ENCODE measurements around the gene KCNJ18.
"Not testable (repeated sequence)": the region's sequence is repeated elsewhere in the genome, so short reads cannot be mapped to it uniquely, and the experiment has no call there.

The KCNJ18 gene

GRCh38 chr17:21691883-21692703 is at the start of gene KCNJ18:
KCNJ18 (plus strand) TSS chr17:21692523; CDS start chr17:21702787, 10,264 bp downstream.
- not testable (repeated sequence) for DNase-seq

- not testable (repeated sequence) for DNase-seq
These were observed 44.2 kb upstream of the KCNJ18 start for GRCh38 chr17:21648125-21648524.

DNA sequence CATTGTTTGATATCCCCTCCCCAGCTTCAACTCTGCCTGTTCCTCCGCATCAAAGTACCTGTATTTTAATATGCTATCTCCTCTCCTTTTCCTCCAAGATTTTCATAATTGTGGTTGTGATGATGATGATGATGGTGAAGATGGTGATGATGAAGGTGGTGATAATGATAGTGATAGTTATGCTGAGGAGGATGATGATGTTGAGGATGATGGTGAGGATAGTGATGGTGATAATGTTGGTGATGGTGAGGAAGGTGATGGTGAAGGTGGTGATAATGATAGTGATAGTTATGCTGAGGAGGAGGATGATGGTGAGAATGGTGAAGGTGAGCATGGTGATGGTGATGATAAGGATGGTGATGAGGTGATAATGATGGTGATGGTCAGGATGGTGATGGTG is 42.3 kb upstream of the KCNJ18 start:
- DNase-seq, result not testable (repeated sequence)

- DNase-seq, result not testable (repeated sequence)
These were observed 40.3 kb upstream of the KCNJ18 start for GRCh38 chr17:21652049-21652448.

DNA sequence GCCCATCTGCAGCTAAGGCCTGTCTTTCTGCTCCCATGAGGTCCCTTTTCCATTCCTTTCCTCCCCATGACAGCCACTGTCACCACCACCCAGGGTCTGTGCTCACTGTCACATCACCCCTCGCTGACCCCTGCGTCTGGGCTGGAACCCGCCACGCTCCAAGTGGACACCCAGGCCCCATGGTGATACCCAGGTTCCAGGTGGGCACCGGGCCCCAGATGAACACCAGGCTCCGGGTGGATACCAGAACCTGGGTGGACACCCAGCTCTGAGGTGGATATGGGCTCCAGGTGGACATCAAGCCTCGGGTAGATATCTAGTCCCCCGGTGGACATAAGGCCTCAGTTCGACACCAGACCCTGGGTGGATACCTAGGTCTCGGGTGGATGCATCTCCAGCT is 39.1 kb upstream of the KCNJ18 start:
- DNase-seq, result not testable (repeated sequence)

DNA sequence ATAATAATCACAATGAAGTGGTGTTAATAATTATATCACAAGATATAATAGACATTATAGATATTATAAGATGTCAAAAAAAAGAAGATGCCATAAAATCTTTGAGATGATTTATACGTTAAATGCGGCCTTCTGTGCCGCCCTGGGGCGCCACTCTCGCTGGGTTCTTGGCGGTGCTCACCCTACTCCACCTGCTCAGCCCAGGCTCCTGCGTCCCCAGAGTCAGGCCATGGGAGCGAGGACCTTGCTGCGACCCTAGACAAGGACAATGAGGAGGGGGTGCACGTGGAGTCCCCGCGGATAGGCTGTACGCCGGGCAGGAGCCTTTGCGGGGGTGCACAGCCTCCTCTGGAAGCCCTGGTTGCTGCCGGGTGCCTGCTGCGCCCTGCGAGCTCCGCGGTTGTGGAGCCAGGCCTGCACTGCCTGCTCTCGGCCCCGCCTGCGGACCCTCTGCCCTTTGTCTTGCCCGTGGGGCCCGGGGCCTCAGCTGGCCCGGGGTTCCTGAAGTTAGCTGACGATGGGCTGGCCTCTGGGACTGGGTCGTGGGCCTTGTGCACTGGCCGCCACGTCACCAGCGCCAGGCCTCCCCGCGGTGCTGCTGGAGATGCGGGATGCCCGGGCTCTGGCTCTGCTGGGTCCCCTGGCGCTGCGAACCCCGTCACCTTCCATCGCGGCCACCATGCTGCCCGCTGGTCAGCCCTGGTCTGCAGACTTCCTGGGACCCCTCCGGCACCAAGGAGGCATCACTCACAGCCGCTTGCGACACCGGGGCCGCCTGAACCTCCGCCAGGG is 35.6 kb upstream of the KCNJ18 start:
- not testable (repeated sequence) for DNase-seq

DNA sequence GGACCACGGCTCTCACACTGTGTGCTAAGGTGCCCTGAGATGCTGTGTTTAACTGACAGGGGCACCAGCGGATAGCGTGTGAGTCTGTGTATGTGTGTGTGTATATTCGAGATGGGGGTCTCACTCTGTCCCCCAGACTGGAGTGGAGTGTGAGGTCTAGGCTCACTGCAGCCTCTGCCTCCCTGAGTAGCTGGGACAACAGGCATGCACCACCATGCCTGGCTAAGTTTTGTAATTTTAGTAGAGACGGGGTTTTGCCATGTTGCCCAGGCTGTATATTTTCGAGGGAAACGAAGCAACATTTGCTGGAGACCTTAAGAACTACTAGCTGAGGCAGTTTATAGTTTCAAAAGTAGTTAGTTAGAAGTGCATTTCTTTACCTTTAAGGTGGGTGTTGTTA is 32.7 kb upstream of the KCNJ18 start:
- DNase-seq, result not testable (repeated sequence)

DNA sequence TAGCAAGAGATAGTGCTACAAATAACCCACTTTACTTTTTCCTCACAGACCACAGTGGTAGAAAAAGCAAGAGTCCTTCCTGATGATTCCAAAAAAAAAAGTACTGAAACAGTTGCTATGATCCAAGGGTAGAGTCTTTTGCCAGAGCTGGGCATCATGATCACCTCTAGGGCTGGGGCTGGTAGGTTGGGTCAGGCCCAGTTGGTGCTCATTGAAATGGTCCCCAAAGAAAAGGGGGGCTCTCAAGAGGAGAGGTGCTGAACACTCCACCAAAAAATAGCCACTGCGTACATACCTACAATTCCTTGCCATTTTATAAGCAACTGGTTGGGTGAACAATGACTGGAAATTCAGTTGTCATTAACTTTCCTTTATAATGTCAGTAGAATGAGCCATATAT is 30.9 kb upstream of the KCNJ18 start:
- not testable (repeated sequence) for DNase-seq

- DNase-seq, result not testable (repeated sequence)
These were observed 29.2 kb upstream of the KCNJ18 start for GRCh38 chr17:21663166-21663565.

- not testable (repeated sequence) for DNase-seq
These were observed 28.5 kb upstream of the KCNJ18 start for GRCh38 chr17:21663614-21664474.

DNA sequence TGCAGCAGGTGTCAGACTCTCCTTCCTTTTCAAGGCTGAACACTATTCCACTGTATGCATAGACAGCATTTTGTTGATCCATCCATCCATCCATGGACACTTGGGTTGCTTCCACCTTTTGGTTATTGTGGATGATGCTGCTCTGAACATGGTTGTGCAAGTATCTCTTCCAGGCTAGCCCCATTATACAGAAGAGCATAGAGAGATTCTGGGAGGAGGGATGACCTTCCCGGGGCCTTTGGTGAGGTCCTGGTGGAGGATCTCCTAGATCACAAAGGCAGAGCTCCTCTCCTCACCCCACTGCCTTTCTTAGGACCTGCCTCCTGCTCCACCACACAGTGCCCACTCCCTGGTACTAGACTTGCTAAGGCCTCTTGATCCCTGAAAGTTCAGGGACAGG is 27.2 kb upstream of the KCNJ18 start:
- not testable (repeated sequence) for DNase-seq

DNA sequence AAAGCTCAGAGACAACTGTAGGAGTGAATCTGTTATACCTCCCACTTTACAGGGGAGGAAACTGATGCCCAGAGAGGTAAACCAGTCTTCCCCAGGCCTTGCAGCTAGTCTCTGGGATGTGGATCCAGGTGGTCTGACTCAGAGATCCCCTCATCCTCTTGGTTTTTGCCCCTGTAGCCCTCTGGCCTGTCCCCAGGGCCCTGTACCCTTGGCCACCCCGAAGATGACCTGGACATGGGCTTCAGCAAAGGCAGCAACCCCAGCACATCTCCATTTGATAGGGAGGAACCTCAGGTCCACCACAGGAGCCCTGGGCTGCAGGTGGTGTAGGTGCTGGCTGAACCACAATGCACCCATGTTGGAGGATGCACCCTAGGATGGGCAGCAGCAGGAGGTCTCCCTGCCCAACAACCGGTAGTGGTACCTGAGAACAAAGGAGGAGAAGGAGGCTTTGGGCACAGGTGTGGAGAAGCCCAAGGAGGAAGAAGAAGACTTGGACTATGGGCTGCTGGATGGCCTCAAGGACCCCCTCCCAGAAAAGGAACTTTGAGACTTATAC is 26.3 kb upstream of the KCNJ18 start:
- DNase-seq, result not testable (repeated sequence)

DNA sequence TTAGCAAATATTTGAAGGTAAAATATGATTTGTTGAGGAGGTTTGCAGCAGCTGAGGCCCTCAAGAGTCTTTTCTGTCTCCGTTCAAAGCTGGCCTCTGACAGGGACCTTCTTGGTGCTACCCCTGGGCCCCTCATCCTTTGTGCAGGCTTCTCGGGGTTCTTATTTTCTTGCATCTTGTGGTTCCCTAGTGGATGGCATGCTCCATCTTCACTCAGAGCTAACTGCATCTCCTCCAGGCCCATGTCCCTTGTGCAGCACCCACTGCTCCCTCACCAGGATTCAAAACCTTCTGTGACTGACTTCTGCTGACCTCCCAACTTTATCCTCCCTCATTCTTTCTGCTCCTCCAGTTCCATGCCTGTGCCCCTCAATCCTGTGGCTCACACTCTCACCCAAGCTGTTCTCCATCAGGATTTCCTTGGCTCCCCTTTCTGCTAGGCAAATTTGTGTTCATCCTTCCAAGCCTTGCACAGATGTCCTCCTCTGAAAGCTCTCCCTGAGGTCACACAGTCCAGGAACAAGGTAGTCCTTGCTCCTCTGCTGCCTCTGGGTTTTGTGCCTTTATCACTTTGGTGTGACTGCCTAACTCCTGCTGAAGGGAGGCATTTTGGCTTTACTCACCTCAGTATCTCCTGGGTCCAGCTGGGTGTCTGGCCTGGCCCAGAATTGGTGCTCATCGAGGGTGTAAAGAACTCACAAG is 25.5 kb upstream of the KCNJ18 start:
- DNase-seq, result not testable (repeated sequence)

- not testable (repeated sequence) for DNase-seq
These were observed 24.8 kb upstream of the KCNJ18 start for GRCh38 chr17:21667413-21668117.

DNA sequence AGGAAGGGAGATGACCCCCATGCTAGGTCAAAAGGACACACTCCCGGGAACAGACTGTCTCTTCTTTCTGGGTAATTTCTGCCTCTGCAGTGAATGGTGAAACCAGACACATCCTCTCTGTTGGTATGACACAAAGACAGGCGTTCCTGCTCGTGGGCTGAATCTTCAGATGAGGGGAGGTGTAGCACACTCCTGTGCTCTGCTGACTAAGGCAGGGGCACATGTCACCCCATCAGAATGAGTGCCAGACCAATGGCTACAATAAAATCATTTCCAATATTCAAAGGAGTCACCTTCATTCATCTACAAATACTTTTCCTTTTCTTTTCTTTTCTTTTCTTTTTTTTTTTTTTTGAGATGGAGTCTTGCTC is 24.2 kb upstream of the KCNJ18 start:
- not testable (repeated sequence) for DNase-seq

- DNase-seq, result not testable (repeated sequence)
These were observed 23.4 kb upstream of the KCNJ18 start for GRCh38 chr17:21668746-21669508.

DNA sequence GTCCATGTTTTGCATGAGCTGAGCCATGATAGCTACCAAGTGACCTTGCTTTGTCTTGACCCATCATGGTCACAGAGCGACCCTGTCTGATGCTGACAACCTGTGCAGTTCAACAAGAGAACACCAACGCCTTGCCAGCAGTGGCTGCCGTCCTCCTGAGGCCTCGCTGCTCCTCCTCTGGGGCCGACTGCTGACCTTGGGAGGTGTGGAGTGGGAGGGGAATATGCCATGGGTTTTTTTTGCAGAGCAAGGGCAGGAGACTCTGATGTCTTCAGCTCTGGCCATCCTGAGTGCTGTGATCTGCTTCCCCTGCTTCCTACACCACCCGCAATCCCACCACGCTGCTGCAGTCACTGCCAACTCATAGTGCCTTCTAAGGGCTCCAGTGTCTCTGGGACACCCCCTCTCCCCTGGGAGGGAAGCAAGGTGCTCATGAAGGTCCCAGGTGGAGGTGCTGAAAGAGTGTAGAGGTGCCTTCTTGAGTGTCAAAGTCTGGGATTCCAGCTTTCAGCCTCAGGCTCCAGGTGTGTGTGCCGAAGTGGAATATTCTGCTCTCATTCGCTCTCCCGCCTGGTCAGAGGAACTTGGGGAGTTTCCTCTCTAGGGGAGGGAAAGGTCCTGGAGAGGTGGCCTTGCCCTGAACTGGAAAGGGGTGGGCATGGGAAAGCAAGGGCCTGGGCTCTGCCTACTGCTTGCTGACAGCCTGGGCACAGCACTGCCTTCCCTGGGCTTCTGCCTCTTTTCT is 22.5 kb upstream of the KCNJ18 start:
- DNase-seq, result not testable (repeated sequence)

DNA sequence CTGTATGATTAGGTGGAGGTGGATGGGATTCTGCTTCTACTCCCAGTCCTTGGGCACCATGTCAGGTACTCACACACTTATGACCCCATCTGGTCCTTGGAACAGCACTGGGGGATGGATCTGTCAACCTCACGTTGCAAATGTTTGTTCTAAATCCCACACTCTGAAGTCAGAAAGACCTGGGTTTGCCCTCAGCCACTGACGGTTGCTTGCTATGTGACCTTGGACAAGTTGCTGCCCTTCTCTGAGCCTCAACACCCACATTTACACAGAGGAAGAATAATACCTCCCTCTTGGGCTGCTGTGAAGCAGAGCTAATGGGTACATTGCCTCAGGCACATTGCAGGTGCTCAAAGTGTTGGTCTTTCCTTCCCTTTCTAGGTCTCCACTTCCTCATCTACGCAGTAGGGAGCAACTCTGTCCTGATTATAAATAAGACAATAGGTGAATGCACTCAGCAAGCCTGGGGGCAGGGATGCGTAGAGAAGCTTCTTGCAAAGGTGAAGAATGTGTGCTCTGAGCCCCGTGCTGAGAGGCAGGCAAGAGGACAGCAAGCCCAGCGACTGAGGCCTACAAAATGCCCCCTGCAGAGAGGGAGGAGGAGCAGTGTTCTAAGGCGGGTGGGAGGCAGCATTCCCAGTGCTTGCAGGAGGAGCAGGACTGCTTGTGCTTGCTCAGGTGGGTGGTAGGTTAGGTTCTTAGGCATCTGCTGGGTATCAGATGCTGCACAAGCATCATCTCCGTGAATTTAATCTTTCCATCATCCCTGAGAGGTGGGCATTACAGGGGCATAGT is 21.8 kb upstream of the KCNJ18 start:
- not testable (repeated sequence) for DNase-seq

DNA sequence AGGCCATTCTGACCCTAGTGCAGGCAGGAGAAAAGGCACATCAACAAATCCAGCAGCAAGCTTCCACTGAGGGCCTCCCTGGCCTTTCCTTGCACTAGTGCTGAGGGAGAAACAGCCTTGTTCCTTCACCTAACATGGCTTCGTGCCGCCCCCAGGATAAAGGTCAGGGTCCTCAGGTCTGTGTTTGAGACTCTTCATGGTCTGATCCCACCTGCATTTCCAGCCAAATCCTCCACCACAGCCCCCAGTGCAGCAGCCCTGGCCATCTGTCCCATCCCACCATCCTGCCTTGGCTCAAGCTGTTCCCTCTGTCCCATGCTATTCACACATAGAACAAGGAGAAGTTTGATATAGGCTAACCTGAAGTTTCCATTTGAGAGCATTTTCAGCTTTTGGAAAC is 20.9 kb upstream of the KCNJ18 start:
- DNase-seq, result not testable (repeated sequence)

All from NCI-H2029 (cell line).